Stomach (tissue), 4 donors: ENCODE measurements around the gene RREB1.

Experiments
- CTCF ChIP-seq, 7 experiments: fragments of 450-650 bp in 4 of 7; fragments of 200-600 bp in 3 of 7; sonication (generic) in 3 of 7; IDR thresholded peaks; one replicate each; pipeline ENCODE4 v1.5.1; 2016 to 2019; ENCODE audit warnings: antibody characterized with exemption in 7 of 7, control low read depth in 2 of 7, mild to moderate bottlenecking in 1 of 7
- EP300 ChIP-seq: sonication (generic); formaldehyde crosslinking; IDR thresholded peaks from one replicate; pipeline ENCODE4 v1.6.1; 2017; ENCODE audit warnings: antibody characterized with exemption
- POLR2A ChIP-seq, 4 donors: fragments of 450-650 bp; IDR thresholded peaks; one replicate each; pipeline ENCODE4 v1.6.1; 2016; ENCODE audit warnings: antibody characterized with exemption in 4 of 4, control low read depth in 2 of 4, mild to moderate bottlenecking in 1 of 4, moderate library complexity in 1 of 4
- POLR2AphosphoS5 ChIP-seq, 3 donors: sonication (generic); formaldehyde crosslinking; IDR thresholded peaks; one replicate each; pipeline ENCODE4 v1.6.1; 2016; ENCODE audit warnings: antibody characterized with exemption in 3 of 3

- no peak for TF ChIP-seq CTCF (IDR thresholded peaks at IDR 0.05)
- TF ChIP-seq POLR2A (IDR thresholded peaks at IDR 0.05): no peak
- TF ChIP-seq POLR2AphosphoS5 (IDR thresholded peaks at IDR 0.05): no peak
- TF ChIP-seq EP300: no peak
These were observed 2.5 kb downstream of the RREB1 start for GRCh38 chr6:7110092-7110792.
